ENCODE data around the gene DNMT3A. TPM values are rescaled to one million over a fixed set of nuclear protein-coding genes. Genes with fewer than 3 reads are reported as not detected.

DNMT3A gene
- total RNA-seq, 4 donors from 2014 or later, result 5.9 to 14.1 (median 8.0) TPM

DNA sequence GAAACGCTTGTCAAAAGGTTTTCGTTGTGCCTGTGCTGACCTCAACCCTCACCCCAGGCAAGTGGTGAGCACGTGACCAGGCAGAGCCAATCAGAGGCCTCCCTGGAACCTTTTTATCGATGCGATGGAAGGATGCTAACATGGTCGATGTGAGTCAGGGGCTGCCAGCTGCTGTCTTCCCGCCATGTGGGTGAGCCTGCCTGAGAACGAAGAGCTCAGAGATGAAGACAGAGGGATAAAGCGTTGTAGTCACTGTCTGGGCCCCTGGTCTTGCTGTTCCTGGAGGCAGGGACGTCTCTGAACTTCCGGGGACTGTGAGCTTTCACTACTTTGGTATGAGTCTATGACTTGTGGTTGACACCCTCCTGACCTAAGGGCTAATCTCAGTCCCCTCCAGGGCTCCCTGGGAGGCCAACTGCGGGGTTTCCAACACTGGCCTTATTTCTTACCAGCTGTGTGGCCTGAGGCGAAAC, 18.6 kb downstream of the DNMT3A start:
- Histone ChIP-seq H3K27ac (peak overlapping the region; percentile 5 to 72 (median 56)), H3K9me3 (no peaks in the 10 kb centered on the region), H3K4me1 (peaks cover 27 to 30% of the 10 kb centered on the region in 2 donors), H3K27me3 (no peaks in the 10 kb centered on the region), H3K4me3 (no peak overlapping the region), H3K36me3 (no peaks in the 10 kb centered on the region)
- intact Hi-C loops (cut with DNase I; ENCODE audit: low total_unique reads) (no loop called here), in situ Hi-C loops (cut with MboI; ENCODE audit: low sequenced_read_pairs in 4 of 4) (no loop called here)
- DNase-seq, result no peak
- ATAC-seq, result no peak
- TF ChIP-seq, protein P1, sequence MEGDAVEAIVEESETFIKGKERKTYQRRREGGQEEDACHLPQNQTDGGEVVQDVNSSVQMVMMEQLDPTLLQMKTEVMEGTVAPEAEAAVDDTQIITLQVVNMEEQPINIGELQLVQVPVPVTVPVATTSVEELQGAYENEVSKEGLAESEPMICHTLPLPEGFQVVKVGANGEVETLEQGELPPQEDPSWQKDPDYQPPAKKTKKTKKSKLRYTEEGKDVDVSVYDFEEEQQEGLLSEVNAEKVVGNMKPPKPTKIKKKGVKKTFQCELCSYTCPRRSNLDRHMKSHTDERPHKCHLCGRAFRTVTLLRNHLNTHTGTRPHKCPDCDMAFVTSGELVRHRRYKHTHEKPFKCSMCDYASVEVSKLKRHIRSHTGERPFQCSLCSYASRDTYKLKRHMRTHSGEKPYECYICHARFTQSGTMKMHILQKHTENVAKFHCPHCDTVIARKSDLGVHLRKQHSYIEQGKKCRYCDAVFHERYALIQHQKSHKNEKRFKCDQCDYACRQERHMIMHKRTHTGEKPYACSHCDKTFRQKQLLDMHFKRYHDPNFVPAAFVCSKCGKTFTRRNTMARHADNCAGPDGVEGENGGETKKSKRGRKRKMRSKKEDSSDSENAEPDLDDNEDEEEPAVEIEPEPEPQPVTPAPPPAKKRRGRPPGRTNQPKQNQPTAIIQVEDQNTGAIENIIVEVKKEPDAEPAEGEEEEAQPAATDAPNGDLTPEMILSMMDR (IDR thresholded peaks at IDR 0.05 in 4 of 5, conservative IDR thresholded peaks at IDR 0.05 in 1 of 5), result no peak
- no peak for TF ChIP-seq POLR2A (IDR thresholded peaks at IDR 0.05)

DNA sequence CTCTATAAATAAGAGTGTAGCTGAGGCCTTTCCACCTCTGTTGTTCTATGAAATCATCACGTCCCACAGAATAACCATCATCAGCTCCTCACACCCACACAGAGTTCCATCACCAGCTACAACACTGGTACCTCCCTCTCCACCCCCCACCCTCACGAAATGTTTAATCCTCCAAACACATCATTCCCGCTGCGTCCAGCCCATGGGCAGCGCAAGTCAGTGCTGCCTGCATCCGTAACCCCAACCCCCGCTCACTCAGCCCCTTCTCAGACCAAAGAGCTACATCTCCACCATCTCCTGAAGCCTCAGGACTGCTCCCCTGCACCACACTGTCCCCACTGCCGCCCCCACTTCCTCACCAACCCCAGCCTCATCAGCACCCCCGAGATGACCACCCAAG, 19.4 kb downstream of the DNMT3A start:
- Histone ChIP-seq H3K27me3 (no peaks in the 10 kb centered on the region), H3K27ac (no peak overlapping the region), H3K4me1 (peaks cover 23 to 27% of the 10 kb centered on the region in 2 donors), H3K4me3 (no peak overlapping the region), H3K9me3 (no peaks in the 10 kb centered on the region), H3K36me3 (no peaks in the 10 kb centered on the region)
- TF ChIP-seq POLR2A (IDR thresholded peaks at IDR 0.05), result no peak
- TF ChIP-seq, protein P1 (IDR thresholded peaks at IDR 0.05 in 4 of 5, conservative IDR thresholded peaks at IDR 0.05 in 1 of 5), result no peak
- intact Hi-C loops (cut with DNase I; ENCODE audit: low total_unique reads) (no loop called here), in situ Hi-C loops (cut with MboI; ENCODE audit: low sequenced_read_pairs in 4 of 4) (no loop called here)
- DNase-seq (no peak), ATAC-seq (no peak)

DNA sequence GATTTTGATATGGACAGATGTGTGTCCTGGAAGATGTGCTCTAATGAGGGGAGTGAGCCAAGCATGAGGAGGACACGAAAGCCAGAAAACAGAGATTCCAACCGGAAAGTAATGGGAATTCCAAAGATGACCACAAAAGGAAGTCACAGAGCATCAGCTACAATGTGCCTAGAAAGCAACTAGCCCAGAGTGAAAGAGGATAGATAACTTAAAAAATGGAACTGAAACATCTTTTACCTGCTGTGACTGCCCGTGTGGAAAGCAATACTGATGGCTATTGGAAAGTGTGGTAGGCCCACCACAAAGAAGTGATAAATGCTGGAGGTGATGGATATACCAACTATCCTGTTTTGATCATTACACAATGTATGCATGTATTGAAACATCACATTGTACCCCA, 21.6 kb downstream of the DNMT3A start:
- H3K9me3 ChIP-seq, result no peaks in the 10 kb centered on the region
- peaks cover 36 to 38% of the 10 kb centered on the region in 2 donors for H3K4me1 ChIP-seq
- TF ChIP-seq POLR2A (IDR thresholded peaks at IDR 0.05), result no peak
- TF ChIP-seq, protein P1 (IDR thresholded peaks at IDR 0.05 in 4 of 5, conservative IDR thresholded peaks at IDR 0.05 in 1 of 5), result no peak
- no peaks in the 10 kb centered on the region for H3K36me3 ChIP-seq
- in situ Hi-C loops (cut with MboI; ENCODE audit: low sequenced_read_pairs in 4 of 4), result no loop called here
- no peak overlapping the region for H3K4me3 ChIP-seq
- DNase-seq (no peak), ATAC-seq (no peak)
- peak overlapping the region in 1 of 4 donors; percentile 3 for H3K27ac ChIP-seq
- H3K27me3 ChIP-seq, result no peaks in the 10 kb centered on the region
- intact Hi-C loops (cut with DNase I; ENCODE audit: low total_unique reads), result no loop called here

DNA sequence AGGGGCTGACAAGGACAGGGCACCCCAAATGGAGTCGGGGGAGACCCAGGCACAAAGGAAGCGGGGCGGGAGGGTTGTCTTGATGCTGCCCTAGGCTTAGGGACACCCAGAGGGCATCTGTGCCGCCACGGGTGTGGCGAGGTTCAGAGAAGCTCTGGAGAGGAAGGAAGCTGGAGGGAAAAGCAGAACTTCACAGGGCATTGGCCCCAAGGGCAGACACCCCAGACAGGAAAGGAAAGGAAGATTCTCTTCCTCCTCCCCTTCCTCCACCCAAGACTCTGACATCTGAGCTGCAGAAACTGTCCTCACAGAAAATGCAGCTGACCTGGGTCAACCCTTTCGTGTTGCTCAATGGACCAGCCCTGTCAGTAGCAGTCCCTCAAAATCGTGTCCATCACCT, 25.6 kb downstream of the DNMT3A start:
- in situ Hi-C loops (cut with MboI; ENCODE audit: low sequenced_read_pairs in 4 of 4), result no loop called here
- Histone ChIP-seq H3K9me3 (no peaks in the 10 kb centered on the region), H3K27ac (peak overlapping the region; percentile 73 to 89 (median 80)), H3K4me1 (peaks cover 51 to 54% of the 10 kb centered on the region in 2 donors), H3K27me3 (no peaks in the 10 kb centered on the region), H3K4me3 (peak overlapping the region in 1 of 4 donors; percentile 34), H3K36me3 (no peaks in the 10 kb centered on the region)
- ATAC-seq (peak; percentile 80 to 83), DNase-seq (peak; percentile 55 to 74)
- intact Hi-C loops (cut with DNase I; ENCODE audit: low total_unique reads), result loop anchor here (2.0 kb wide), 1 partner anchor 19 kb away; no protein-coding TSS in a partner anchor
- TF ChIP-seq POLR2A (IDR thresholded peaks at IDR 0.05), result no peak
- TF ChIP-seq, protein P1 (IDR thresholded peaks at IDR 0.05 in 4 of 5, conservative IDR thresholded peaks at IDR 0.05 in 1 of 5), result no peak

DNA sequence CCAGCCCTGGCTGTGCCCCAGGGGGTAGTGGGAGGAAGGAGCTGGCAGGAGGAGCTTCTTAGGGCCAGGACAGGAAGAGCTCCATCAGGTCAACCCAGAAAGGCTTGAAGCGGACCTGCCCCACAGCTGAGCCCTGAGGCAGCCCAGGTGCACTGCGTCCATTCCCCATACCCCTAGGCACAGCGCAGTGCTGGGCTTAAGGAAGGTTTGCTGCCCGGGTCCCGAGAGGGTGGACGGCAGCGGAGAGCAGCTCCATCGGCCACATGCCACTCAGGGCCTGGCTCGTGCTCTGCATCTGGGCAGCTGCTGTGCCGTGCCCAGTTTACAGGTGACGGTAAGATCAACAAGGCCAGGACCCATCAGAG, 26.4 kb downstream of the DNMT3A start:
- peak overlapping the region; percentile 73 to 89 (median 80) for H3K27ac ChIP-seq
- peak in 1 of 2 donors; percentile 2 for ATAC-seq

More for the DNA sequence above, 26.4 kb downstream of the DNMT3A start:
- Histone ChIP-seq H3K9me3 (no peaks in the 10 kb centered on the region), H3K27me3 (no peaks in the 10 kb centered on the region), H3K4me3 (peak overlapping the region in 1 of 4 donors; percentile 19), H3K36me3 (no peaks in the 10 kb centered on the region), H3K4me1 (peaks cover 58 to 62% of the 10 kb centered on the region in 2 donors)
- intact Hi-C loops (cut with DNase I; ENCODE audit: low total_unique reads), result no loop called here
- in situ Hi-C loops (cut with MboI; ENCODE audit: low sequenced_read_pairs in 4 of 4), result no loop called here
- no peak for DNase-seq
- TF ChIP-seq, protein P1 (IDR thresholded peaks at IDR 0.05 in 4 of 5, conservative IDR thresholded peaks at IDR 0.05 in 1 of 5), result no peak
- no peak for TF ChIP-seq POLR2A (IDR thresholded peaks at IDR 0.05)
